Measurements from ENCODE around the gene TMEM255B.

TMEM255B gene

GRCh38 chr13:113767366-113767765 is 8.3 kb downstream of the TMEM255B start:
- no peak for DNase-seq (ENCODE audit: low read depth in 2 of 2)

GRCh38 chr13:113768018-113768905 is 9.2 kb downstream of the TMEM255B start:
- DNase-seq (ENCODE audit: low read depth in 2 of 2), result no peak

GRCh38 chr13:113769106-113769505 is 10.1 kb downstream of the TMEM255B start:
- DNase-seq (ENCODE audit: low read depth in 2 of 2), result no peak

GRCh38 chr13:113769881-113770280 is 10.9 kb downstream of the TMEM255B start:
- DNase-seq (ENCODE audit: low read depth in 2 of 2), result no peak

- no peak for DNase-seq (ENCODE audit: low read depth in 2 of 2)
Measured at GRCh38 chr13:113770441-113770840, 11.4 kb downstream of the TMEM255B start.

GRCh38 chr13:113770937-113771336 is 11.9 kb downstream of the TMEM255B start:
- DNase-seq (ENCODE audit: low read depth in 2 of 2), result no peak

GRCh38 chr13:113771709-113772331 is 12.8 kb downstream of the TMEM255B start:
- no peak for DNase-seq (ENCODE audit: low read depth in 2 of 2)

GRCh38 chr13:113774177-113775107 is 15.4 kb downstream of the TMEM255B start:
- no peak for DNase-seq (ENCODE audit: low read depth in 2 of 2)

- no peak for DNase-seq (ENCODE audit: low read depth in 2 of 2)
Measured at GRCh38 chr13:113775451-113776145, 16.6 kb downstream of the TMEM255B start.

GRCh38 chr13:113776231-113777125 is 17.5 kb downstream of the TMEM255B start:
- DNase-seq (ENCODE audit: low read depth in 2 of 2), result no peak

GRCh38 chr13:113777311-113778260 is 18.6 kb downstream of the TMEM255B start:
- DNase-seq (ENCODE audit: low read depth in 2 of 2), result no peak

- DNase-seq (ENCODE audit: low read depth in 2 of 2), result no peak
Measured at GRCh38 chr13:113781571-113781970, 22.5 kb downstream of the TMEM255B start.

- DNase-seq (ENCODE audit: low read depth in 2 of 2), result no peak
Measured at GRCh38 chr13:113782472-113782871, 23.4 kb downstream of the TMEM255B start.

GRCh38 chr13:113783200-113783881 is 24.3 kb downstream of the TMEM255B start:
- DNase-seq (ENCODE audit: low read depth in 2 of 2), result no peak

GRCh38 chr13:113783966-113784644 is 25.1 kb downstream of the TMEM255B start:
- DNase-seq (ENCODE audit: low read depth in 2 of 2), result no peak

GRCh38 chr13:113784645-113785024 is 25.6 kb downstream of the TMEM255B start:
- no peak for DNase-seq (ENCODE audit: low read depth in 2 of 2)

- no peak for DNase-seq (ENCODE audit: low read depth in 2 of 2)
Measured at GRCh38 chr13:113785051-113786010, 26.3 kb downstream of the TMEM255B start.
